ENCODE results near the gene GRPEL2.
A peak's percentile ranks its signal among the peaks of the same experiment; 100 is the strongest.

GRPEL2 gene

GRCh38 chr5:149357370-149358293 is 12.3 kb downstream of the GRPEL2 start, which contains the start of gene PCYOX1L:
PCYOX1L (plus strand) TSS chr5:149358046; CDS start chr5:149358069, 23 bp downstream.
- peak; percentile 91 for DNase-seq (ENCODE audit: low read depth)

DNA sequence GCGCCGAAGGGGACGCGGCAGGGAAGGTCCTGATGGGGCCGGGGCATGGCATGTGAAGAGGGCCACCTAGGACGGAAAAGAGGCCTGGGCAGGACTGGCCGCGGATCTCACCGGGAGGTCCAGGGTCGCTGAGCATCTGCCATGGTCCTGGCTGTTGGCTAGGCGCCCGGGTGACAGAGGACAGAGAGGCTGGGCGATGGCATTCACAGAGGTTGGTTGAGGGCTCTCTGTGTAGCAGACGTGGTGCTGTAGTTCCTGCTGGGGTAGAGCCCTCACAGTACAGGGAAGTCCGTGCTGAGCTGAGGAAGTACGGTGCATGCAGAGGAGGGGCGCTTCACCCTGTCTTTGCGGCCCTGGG is 13.0 kb downstream of the GRPEL2 start:
- no peak for DNase-seq (ENCODE audit: low read depth)

- DNase-seq (ENCODE audit: low read depth) = no peak
Measured at GRCh38 chr5:149358868-149359495, 13.7 kb downstream of the GRPEL2 start.

DNA sequence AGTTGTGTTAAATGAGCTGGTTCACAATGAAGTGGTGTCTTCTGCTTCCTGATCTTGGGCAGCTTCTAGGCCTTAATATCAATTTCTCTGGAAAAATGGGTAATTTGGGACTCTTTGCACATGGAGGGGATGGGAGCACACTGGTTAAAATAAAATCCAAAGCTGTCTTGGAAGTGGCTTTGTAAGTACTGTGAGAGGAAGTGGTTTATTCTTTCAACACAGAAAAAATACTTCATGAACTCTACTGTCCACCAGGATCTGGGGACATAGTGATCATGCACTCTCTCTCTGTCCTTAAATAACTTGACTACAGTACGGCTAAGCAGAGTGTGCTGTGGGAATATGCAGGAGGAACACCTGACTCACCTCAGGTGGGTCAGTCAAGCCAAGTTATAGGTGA is 15.0 kb downstream of the GRPEL2 start:
- no peak for DNase-seq (ENCODE audit: low read depth)

DNA sequence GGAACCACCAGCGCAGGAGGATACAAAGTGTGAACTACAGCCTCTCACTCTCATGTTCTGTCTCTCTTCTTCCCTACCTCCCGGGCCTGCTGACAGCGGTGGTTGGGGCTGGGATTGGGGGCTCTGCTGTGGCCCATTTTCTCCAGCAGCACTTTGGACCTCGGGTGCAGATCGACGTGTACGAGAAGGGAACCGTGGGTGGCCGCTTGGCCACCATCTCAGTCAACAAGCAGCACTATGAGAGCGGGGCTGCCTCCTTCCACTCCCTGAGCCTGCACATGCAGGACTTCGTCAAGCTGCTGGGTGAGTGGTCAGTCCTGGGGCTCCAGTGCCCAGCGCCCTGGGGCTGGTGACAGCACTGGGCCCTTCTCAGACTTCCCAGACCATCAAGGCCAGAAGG is 17.2 kb downstream of the GRPEL2 start:
- DNase-seq (ENCODE audit: low read depth) = no peak

DNA sequence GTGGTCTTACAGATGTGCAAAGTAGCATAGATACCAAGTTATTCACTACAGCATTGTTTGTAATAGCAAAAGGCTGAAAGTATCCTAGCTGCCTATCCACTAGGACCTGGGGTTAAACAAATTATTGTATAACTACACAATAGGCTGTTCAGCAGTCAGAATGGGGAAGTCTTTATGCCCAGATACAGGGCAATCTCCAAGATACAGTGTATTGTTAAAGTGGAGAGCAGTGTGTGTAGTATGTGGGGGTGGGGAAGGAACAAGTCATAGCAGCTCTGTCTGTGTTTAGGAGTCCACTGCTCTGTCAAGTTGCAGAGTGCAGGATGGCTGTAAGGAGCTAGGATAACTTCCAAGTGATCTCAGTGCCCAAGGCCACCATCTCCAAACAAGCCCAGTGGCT is 18.1 kb downstream of the GRPEL2 start:
- no peak for DNase-seq (ENCODE audit: low read depth)

GRCh38 chr5:149363936-149364335 is 18.6 kb downstream of the GRPEL2 start:
- no peak for DNase-seq (ENCODE audit: low read depth)

DNA sequence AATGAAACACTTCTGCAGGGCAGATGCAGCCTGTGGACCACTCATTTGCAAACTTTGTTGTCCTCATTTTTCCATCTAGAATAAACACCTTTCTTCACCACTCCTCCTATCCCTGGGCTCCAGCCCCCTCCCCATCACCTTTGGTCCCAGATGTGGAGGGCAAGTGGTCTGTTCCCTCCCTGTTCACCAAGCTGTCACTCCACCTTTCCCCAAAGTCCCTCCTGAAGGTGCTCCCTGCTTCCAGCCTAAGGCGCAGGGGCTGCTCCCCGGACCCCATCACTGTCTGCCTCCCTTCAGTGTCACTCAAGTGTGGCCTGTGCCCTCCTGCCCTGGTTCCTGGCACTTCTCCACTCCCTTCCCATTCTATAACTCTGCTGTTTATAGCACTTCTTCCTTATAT is 19.4 kb downstream of the GRPEL2 start:
- DNase-seq (ENCODE audit: low read depth) = no peak

GRCh38 chr5:149365418-149365817 is 20.1 kb downstream of the GRPEL2 start:
- no peak for DNase-seq (ENCODE audit: low read depth)

GRCh38 chr5:149366169-149366729 is 20.9 kb downstream of the GRPEL2 start:
- DNase-seq (ENCODE audit: low read depth) = no peak

GRCh38 chr5:149367249-149367971 is 22.1 kb downstream of the GRPEL2 start:
- DNase-seq (ENCODE audit: low read depth) = no peak

DNA sequence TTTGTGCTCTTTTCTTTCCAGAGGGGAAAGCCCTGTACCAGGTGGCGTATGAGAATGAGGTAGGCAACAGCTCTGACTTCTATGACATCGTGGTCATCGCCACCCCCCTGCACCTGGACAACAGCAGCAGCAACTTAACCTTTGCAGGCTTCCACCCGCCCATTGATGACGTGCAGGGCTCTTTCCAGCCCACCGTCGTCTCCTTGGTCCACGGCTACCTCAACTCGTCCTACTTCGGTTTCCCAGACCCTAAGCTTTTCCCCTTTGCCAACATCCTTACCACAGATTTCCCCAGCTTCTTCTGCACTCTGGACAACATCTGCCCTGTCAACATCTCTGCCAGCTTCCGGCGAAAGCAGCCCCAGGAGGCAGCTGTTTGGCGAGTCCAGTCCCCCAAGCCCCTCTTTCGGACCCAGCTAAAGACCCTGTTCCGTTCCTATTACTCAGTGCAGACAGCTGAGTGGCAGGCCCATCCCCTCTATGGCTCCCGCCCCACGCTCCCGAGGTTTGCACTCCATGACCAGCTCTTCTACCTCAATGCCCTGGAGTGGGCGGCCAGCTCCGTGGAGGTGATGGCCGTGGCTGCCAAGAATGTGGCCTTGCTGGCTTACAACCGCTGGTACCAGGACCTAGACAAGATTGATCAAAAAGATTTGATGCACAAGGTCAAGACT is 22.8 kb downstream of the GRPEL2 start:
- DNase-seq (ENCODE audit: low read depth) = no peak

- no peak for DNase-seq (ENCODE audit: low read depth)
Measured at GRCh38 chr5:149370878-149371277, 25.6 kb downstream of the GRPEL2 start.

GRCh38 chr5:149371296-149371962 is 26.1 kb downstream of the GRPEL2 start:
- no peak for DNase-seq (ENCODE audit: low read depth)

DNA sequence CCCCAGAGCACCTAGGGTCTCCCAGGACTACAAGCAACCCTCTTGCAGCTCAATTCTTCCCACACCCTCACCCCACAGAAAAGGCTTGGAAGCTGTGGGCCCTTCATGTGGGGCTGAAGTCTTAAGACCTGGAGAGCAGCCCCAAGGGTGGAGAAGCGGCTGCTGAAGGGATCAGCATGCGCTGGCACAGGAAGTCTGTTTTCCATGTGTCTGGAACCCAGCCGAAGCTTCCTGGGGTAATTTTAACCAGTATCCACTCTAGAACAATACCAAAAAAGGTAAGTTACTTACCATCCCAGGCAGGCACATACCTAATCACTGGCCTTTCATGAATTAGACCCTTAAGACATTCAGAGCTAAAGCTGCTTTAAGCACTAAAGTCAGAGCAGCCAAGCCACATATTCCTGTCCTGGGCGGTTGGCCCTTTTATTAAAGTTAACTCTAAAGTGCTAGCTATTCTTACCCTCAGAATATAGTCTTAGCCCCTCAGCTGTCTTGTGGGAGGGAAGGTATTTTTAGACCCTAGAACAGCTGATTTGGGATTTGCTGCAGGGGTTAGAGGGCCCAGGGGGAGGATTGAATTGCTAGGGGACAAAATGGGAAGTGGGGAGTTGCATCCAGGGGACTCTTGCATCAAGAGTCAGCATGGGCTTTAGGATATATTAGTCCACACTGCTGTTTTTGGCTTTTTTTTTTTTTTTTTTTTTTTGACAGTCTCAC is 26.9 kb downstream of the GRPEL2 start:
- DNase-seq (ENCODE audit: low read depth) = no peak

DNA sequence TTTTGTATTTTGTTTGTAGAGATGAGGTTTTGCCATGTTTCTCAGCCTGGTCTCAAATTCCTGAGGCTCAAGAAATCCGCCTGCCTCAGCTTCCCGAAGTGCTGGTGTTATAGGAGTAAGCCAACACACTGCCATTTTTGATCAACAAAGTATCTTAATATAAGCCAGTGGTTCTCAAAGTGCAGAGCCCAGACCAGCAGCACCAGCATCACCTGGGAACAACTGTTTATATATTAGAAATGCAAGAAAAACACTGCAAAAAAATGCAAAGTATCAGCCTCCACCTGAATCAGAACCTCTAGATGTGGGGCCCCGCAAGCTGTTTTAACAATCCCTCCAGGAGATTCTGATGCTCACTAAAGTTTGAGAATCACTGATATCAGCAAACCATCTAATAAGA is 27.6 kb downstream of the GRPEL2 start:
- no peak for DNase-seq (ENCODE audit: low read depth)

- no peak for DNase-seq (ENCODE audit: low read depth)
Measured at GRCh38 chr5:149374303-149374702, 29.0 kb downstream of the GRPEL2 start.

- no peak for DNase-seq (ENCODE audit: low read depth)
Measured at GRCh38 chr5:149374801-149375200, 29.5 kb downstream of the GRPEL2 start.

DNA sequence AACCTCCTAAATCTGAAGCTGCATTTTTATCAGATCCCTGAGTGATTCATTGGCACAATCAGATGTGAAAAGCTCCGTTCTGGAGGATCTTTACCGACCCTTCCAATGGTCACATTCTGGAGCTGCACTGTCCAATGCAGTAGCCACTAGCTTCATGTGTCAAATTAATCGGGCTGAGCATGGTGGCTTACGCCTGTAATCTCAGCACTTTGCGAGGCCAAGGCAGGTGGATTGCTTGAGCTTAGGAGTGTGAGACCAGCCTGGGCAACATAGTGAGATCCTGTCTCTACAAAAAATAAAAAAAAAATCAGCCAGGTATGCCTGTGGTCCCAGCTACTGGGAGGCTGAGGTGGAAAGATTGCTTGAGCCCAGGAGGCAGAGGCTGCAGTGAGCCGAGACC is 30.1 kb downstream of the GRPEL2 start:
- no peak for DNase-seq (ENCODE audit: low read depth)

DNA sequence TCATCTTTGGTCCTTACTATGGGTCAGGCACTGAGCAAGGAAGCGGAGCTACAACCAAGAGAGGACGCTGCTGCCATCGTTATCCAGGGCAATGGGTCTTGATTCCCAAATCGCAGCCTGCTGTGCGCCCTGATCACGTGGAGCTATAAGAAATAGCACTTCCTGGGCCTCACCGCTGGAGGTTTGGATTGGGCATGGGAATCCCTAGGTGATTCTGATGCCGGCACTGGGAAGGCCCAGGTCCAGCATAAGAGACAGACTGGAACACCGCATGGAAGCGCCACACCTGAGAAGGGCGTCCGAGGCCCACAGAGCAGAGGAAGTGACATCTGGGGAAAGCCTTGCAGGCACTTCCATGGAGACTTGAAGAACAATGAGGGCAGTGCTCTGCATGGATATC is 30.8 kb downstream of the GRPEL2 start:
- no peak for DNase-seq (ENCODE audit: low read depth)

Measured in stimulated activated CD8-positive, alpha-beta memory T cell treated with anti-CD3 and anti-CD28 coated beads, Interleukin-15, amount 100 ng/mL, for 24 hours (primary cell).